Measurements from ENCODE around the gene CALML5.
A peak's percentile ranks its signal among the peaks of the same experiment; 100 is the strongest.

CALML5 gene

GRCh38 chr10:5461914-5462840, 37.2 kb downstream of the CALML5 start:
- no peak for DNase-seq

DNA sequence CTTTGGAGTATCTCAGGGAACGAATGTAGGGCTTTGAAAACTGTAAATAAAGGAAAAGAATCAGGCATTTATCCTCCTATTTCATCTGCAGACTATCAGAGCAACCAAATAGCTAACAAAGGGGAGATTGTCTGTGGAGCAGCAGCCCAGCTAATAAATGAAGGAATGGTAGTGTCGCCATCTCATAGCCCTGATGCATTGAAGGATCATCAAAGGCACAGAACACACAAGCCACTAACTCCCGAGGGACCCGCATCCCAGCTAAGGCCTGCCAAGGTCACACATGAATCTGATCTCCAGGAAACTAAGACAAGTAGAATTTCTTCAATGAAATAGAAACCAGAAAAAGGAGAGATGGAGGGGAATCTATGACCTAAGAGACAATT, 38.2 kb downstream of the CALML5 start:
- no peak for DNase-seq

DNA sequence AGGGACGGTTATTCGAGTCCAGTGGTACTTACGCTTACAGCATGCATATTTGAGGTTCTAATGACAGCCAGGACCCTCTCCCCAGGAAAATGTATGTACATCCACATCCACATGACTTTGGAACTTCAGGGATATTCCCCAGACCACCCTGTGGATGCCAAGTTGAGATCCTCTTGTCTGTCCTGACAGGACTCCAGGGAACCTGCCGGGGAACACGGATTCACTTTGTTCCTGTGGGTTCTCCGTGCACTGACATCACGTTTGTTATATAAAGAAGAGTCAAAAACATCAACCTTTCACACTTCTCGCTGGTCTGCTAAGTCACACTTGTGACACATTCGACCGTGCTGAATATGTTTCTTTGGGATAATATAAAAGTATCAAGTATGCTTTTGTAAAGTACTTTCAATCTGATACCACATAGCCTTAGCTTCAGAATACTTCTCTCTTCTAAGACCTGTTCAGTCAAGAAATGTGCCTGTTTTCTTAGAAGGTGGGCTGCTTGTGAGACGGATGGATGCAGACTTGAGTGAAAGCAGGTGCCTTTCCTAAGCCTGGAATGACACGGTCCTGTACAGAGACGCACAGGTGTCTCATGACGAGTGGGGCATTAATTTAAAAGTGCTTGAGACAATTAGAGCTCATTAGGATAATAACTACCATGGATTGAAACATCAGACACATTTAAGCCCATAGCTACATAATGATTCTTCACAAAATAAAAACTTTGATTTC, 38.7 kb downstream of the CALML5 start:
- no peak for DNase-seq

GRCh38 chr10:5458949-5459747, 40.2 kb downstream of the CALML5 start:
- DNase-seq = no peak

DNA sequence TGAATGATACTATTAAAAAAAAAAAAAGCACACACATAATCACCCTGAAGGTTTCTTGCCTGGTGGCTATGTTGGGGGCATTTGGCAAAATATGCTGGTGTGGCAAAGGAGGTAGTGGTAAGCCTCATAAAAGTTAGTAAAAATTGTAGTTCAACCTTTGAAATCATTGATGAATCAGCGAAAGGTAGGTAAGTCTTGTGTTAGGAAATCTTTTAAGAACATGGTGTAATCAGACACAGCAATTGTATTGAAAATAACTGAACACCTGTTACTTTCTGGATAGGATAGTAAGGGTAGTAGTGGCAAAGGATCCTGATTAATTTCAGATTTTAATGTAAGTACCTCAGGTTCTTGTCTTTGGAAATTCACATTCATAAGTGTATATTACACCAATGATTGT, 40.9 kb downstream of the CALML5 start:
- no peak for DNase-seq

DNA sequence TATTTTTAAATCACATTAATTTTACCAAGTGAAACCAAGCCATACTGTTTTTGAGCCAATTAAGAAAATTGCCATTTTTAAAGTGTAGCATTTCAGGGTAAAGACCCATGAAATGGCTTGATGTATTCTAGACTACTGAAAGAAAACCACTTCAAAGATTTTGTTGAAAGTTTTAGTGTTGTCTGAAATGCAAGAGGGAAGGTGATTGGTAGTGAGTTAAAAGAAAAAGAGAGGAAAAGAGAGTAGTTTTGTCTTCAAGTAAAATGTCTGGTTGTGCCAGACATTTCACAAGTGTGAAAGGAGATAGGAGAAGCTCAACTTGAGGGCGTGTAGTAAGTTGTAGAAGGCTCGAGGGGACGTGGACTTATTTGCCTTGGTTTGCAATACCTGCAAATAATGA, 41.6 kb downstream of the CALML5 start:
- DNase-seq = no peak

GRCh38 chr10:5456563-5456962, 42.8 kb downstream of the CALML5 start:
- DNase-seq = no peak

DNA sequence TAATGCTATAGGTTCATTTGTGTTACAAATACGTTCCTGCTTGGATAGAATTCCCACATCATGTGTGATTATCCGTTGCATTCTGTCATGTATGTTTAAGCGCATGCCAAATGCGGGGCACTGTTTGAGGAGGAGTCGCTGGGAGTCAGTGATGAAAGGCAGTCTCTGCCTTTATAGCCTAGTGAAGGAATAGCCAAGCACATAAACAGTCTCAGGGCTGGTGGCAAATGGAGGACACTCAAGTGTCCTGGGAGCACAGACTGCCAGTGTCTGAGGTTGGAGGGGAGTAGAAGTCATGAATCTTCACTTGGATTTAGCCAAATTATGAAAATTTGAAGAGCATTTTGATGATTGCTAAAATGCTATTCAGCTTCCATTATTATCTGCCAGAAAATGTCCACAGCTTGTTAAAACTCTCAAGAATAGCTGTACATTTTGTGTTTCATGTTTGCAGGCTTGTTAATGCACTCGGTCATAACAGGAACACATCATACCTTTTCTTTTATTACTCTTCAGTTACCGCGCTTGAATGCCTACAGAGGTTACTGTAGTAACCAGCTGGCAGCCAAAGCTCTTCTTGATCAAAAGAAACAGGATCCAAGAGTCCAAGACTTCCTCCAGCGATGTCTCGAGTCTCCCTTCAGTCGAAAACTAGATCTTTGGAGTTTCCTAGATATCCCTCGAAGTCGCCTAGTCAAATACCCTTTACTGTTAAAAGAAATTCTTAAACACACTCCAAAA, 45.5 kb downstream of the CALML5 start:
- DNase-seq = no peak

GRCh38 chr10:5450605-5451384, 48.6 kb downstream of the CALML5 start:
- no peak for DNase-seq

- DNase-seq = peak; percentile 85
Measured at GRCh38 chr10:5449823-5450222, 49.5 kb downstream of the CALML5 start.

- DNase-seq = no peak
Measured at GRCh38 chr10:5449227-5449626, 50.1 kb downstream of the CALML5 start.

Data from right hindlimb (tissue), 1 donor.